NT2/D1 (cell line): Measurements from ENCODE around the gene DSG2.

Experiments used
- DNase-seq: peaks from one replicate; pipeline ENCODE4 v3.0.0-alpha.2; 2011; ENCODE audit warnings: low read depth, low spot score
- H3K27me3 ChIP-seq: 2 replicates; pipeline ENCODE4 v1.6.0; 2011; ENCODE audit warnings: mild to moderate bottlenecking; ENCODE audit not compliant: insufficient read length, insufficient read depth
- H3K36me3 ChIP-seq: 2 replicates; pipeline ENCODE4 v1.6.1; 2011; ENCODE audit warnings: mild to moderate bottlenecking, low read length, mixed read lengths; ENCODE audit not compliant: insufficient read depth, insufficient read length
- H3K4me1 ChIP-seq: 2 replicates; pipeline ENCODE4 v1.5.1; 2011; ENCODE audit not compliant: insufficient read depth, insufficient read length
- H3K4me3 ChIP-seq: 2 replicates; pipeline ENCODE4 v1.5.1; 2011; ENCODE audit warnings: low read depth; ENCODE audit not compliant: insufficient read length
- H3K9ac ChIP-seq: 2 replicates; pipeline ENCODE4 v1.6.0; 2011; ENCODE audit warnings: low read depth; ENCODE audit not compliant: insufficient read length
- H3K9me3 ChIP-seq: 2 replicates; pipeline ENCODE4 v1.5.1; 2011; ENCODE audit warnings: mild to moderate bottlenecking, low read length; ENCODE audit not compliant: insufficient read depth
- SUZ12 ChIP-seq: IDR thresholded peaks from 2 replicates; pipeline ENCODE4 v1.6.1; 2011; ENCODE audit not compliant: insufficient read length, insufficient read depth; ENCODE audit errors: extremely low read depth
- YY1 ChIP-seq: IDR thresholded peaks from 2 replicates; pipeline ENCODE4 v1.6.1; 2011; ENCODE audit not compliant: insufficient read length, insufficient read depth
- ZNF274 ChIP-seq: IDR thresholded peaks from 2 replicates; pipeline ENCODE4 v1.6.1; 2011; ENCODE audit warnings: mild to moderate bottlenecking, low read depth, low read length

DSG2 gene

GRCh38 chr18:31497836-31498573 is at the start of gene DSG2:
Gene DSG2 (plus strand): TSS chr18:31498177. CDS start chr18:31498252, 75 bp downstream.
- Histone ChIP-seq H3K4me1 (no peaks in the 10 kb centered on the region), H3K9me3 (0 out of 2 replicates have a peak, but pooled peaks cover 6% of the 10 kb centered on the region), H3K4me3 (peak within 1 kb of the TSS; percentile 82), H3K27me3 (peaks cover 14% of the 10 kb centered on the region), H3K9ac (peak within 1 kb of the TSS; percentile 91), H3K36me3 (peaks cover 8% of the 10 kb centered on the region)
- TF ChIP-seq ZNF274 (no peak), SUZ12 (no peak), YY1 (no peak)
- DNase-seq: no peak

GRCh38 chr18:31450409-31450808 is 47.6 kb upstream of the DSG2 start:
- no peaks in the 10 kb centered on the region for H3K4me1 ChIP-seq
- H3K9me3 ChIP-seq: no peaks in the 10 kb centered on the region
- no peaks in the 10 kb centered on the region for H3K27me3 ChIP-seq
- no peak overlapping the region for H3K9ac ChIP-seq
- TF ChIP-seq SUZ12 (no peak), YY1 (no peak)
- H3K4me3 ChIP-seq: no peak overlapping the region
- no peaks in the 10 kb centered on the region for H3K36me3 ChIP-seq
- no peak for DNase-seq

- no peak for TF ChIP-seq SUZ12
- TF ChIP-seq ZNF274: no peak
- TF ChIP-seq YY1: no peak
- H3K9me3 ChIP-seq: no peaks in the 10 kb centered on the region
- no peak for DNase-seq
- H3K9ac ChIP-seq: no peak overlapping the region
- no peaks in the 10 kb centered on the region for H3K27me3 ChIP-seq
- no peak overlapping the region for H3K4me3 ChIP-seq
- H3K4me1 ChIP-seq: no peaks in the 10 kb centered on the region
- H3K36me3 ChIP-seq: no peaks in the 10 kb centered on the region
Observed at GRCh38 chr18:31451625-31452024, 46.4 kb upstream of the DSG2 start.

- no peaks in the 10 kb centered on the region for H3K36me3 ChIP-seq
- H3K9ac ChIP-seq: no peak overlapping the region
- no peaks in the 10 kb centered on the region for H3K27me3 ChIP-seq
- DNase-seq: no peak
- H3K9me3 ChIP-seq: no peaks in the 10 kb centered on the region
- TF ChIP-seq SUZ12 (no peak), YY1 (no peak), ZNF274 (no peak)
- H3K4me3 ChIP-seq: no peak overlapping the region
- no peaks in the 10 kb centered on the region for H3K4me1 ChIP-seq
Observed at GRCh38 chr18:31454066-31454708, 43.8 kb upstream of the DSG2 start.

GRCh38 chr18:31469629-31470028 is 28.3 kb upstream of the DSG2 start:
- Histone ChIP-seq H3K9ac (no peak overlapping the region), H3K4me3 (no peak overlapping the region), H3K27me3 (no peaks in the 10 kb centered on the region), H3K4me1 (no peaks in the 10 kb centered on the region), H3K36me3 (no peaks in the 10 kb centered on the region), H3K9me3 (no peaks in the 10 kb centered on the region)
- TF ChIP-seq ZNF274: no peak
- no peak for TF ChIP-seq SUZ12
- TF ChIP-seq YY1: no peak
- no peak for DNase-seq

- H3K4me1 ChIP-seq: no peaks in the 10 kb centered on the region
- TF ChIP-seq ZNF274 (no peak), SUZ12 (no peak), YY1 (no peak)
- no peaks in the 10 kb centered on the region for H3K36me3 ChIP-seq
- no peak overlapping the region for H3K4me3 ChIP-seq
- no peak for DNase-seq
- H3K27me3 ChIP-seq: no peaks in the 10 kb centered on the region
- H3K9ac ChIP-seq: no peak overlapping the region
- H3K9me3 ChIP-seq: peaks cover 6% of the 10 kb centered on the region; the same call in 1 of the 2 replicates
Observed at GRCh38 chr18:31478688-31479087, 19.3 kb upstream of the DSG2 start.

- Histone ChIP-seq H3K27me3 (no peaks in the 10 kb centered on the region), H3K4me1 (no peaks in the 10 kb centered on the region), H3K9ac (no peak overlapping the region), H3K9me3 (peaks cover 6% of the 10 kb centered on the region; the same call in 1 of the 2 replicates), H3K36me3 (no peaks in the 10 kb centered on the region), H3K4me3 (no peak overlapping the region)
- TF ChIP-seq YY1 (no peak), ZNF274 (no peak), SUZ12 (no peak)
- DNase-seq: no peak
Observed at GRCh38 chr18:31482051-31482450, 15.9 kb upstream of the DSG2 start.
